ENCODE data around the gene ZNF467.

ZNF467 gene

GRCh38 chr7:149814494-149814893 is 41.1 kb upstream of the ZNF467 start:
- H3K4me3 ChIP-seq (ENCODE audit: low read depth, low read length) = no peak overlapping the region
- TF ChIP-seq CTCF (IDR thresholded peaks at IDR 0.05; ENCODE audit: low read depth, low read length) = no peak

GRCh38 chr7:149813254-149814035 is 40.1 kb upstream of the ZNF467 start:
- no peak for TF ChIP-seq CTCF (IDR thresholded peaks at IDR 0.05; ENCODE audit: low read depth, low read length)
- no peak overlapping the region for H3K4me3 ChIP-seq (ENCODE audit: low read depth, low read length)

- no peak for TF ChIP-seq CTCF (IDR thresholded peaks at IDR 0.05; ENCODE audit: low read depth, low read length)
- H3K4me3 ChIP-seq (ENCODE audit: low read depth, low read length) = no peak overlapping the region
These were observed 38.6 kb upstream of the ZNF467 start for GRCh38 chr7:149811831-149812490.

GRCh38 chr7:149811221-149811620 is 37.8 kb upstream of the ZNF467 start:
- 0 out of 2 replicates have a peak, but pooled peaks have one; percentile 8 for TF ChIP-seq CTCF (IDR thresholded peaks at IDR 0.05; ENCODE audit: low read depth, low read length)
- H3K4me3 ChIP-seq (ENCODE audit: low read depth, low read length) = no peak overlapping the region

GRCh38 chr7:149809215-149809614 is 35.8 kb upstream of the ZNF467 start:
- H3K4me3 ChIP-seq (ENCODE audit: low read depth, low read length) = no peak overlapping the region
- no peak for TF ChIP-seq CTCF (IDR thresholded peaks at IDR 0.05; ENCODE audit: low read depth, low read length)

- TF ChIP-seq CTCF (IDR thresholded peaks at IDR 0.05; ENCODE audit: low read depth, low read length) = no peak
- H3K4me3 ChIP-seq (ENCODE audit: low read depth, low read length) = no peak overlapping the region
These were observed 34.9 kb upstream of the ZNF467 start for GRCh38 chr7:149808311-149808710.

- H3K4me3 ChIP-seq (ENCODE audit: low read depth, low read length) = no peak overlapping the region
- no peak for TF ChIP-seq CTCF (IDR thresholded peaks at IDR 0.05; ENCODE audit: low read depth, low read length)
These were observed 33.3 kb upstream of the ZNF467 start for GRCh38 chr7:149806726-149807125.
